IPS DF 6.9 (cell line): ENCODE measurements around the gene BMS1.
A peak's percentile ranks its signal among the peaks of the same experiment; 100 is the strongest.
"Not testable (repeated sequence)": the region's sequence is repeated elsewhere in the genome, so short reads cannot be mapped to it uniquely, and the experiment has no call there.

ENCODE experiments used
- DNase-seq: peaks from one replicate; pipeline ENCODE4 v3.0.0-alpha.2; 2013; ENCODE audit warnings: low read depth, low spot score
- H3K27ac ChIP-seq: one replicate; pipeline ENCODE4 v1.5.1; 2013; ENCODE audit warnings: low read length, control low read depth
- H3K27me3 ChIP-seq: 2 replicates; pipeline ENCODE4 v1.6.1; 2013; ENCODE audit warnings: mild to moderate bottlenecking, low read length; ENCODE audit not compliant: control insufficient read depth, insufficient read depth
- H3K36me3 ChIP-seq: 2 replicates; pipeline ENCODE4 v1.6.1; 2013; ENCODE audit warnings: low read length; ENCODE audit not compliant: control insufficient read depth, insufficient read depth
- H3K4me1 ChIP-seq: 2 replicates; pipeline ENCODE4 v1.6.1; 2013; ENCODE audit warnings: low read length; ENCODE audit not compliant: control insufficient read depth, insufficient read depth
- H3K4me3 ChIP-seq: 2 replicates; pipeline ENCODE4 v1.5.1; 2013; ENCODE audit warnings: mild to moderate bottlenecking, low read length
- H3K9me3 ChIP-seq: 2 replicates; pipeline ENCODE4 v1.6.1; 2013; ENCODE audit warnings: low read length, inconsistent platforms; ENCODE audit not compliant: control insufficient read depth, insufficient read depth
- WGBS: extraction: QIAGEN DNeasy Blood & Tissue Kit; methylation state at CpG from one replicate; pipeline ENCODE4 v1.1.7; 2013; ENCODE audit warnings: mixed read lengths, missing lambda C conversion rate; ENCODE audit not compliant: insufficient read length, insufficient coverage; 5-methylcytosine and 5-hydroxymethylcytosine counted together

BMS1 gene

DNA sequence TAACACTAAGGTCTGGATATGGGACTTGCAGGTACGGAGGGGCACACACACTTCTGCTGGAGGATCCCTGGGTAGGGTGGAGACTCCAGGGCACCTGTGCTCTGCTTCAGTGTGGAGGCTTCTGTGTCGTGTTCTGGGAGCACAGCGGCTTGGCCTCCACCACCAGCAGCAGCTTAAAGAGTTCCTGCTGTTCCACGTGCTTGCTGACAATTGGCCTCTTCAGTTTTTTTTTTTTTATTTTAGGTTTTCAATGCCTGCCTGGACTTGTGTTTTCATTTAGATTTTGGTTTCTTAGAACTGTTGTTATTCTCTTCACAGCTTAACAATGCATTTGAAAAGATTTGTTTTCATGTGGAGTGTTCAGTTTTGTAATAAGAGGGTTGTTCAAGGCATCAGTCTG, 45.8 kb downstream of the BMS1 start:
- not testable (repeated sequence) for H3K9me3 ChIP-seq, H3K27me3 ChIP-seq, DNase-seq, H3K36me3 ChIP-seq, H3K4me1 ChIP-seq, H3K4me3 ChIP-seq, H3K27ac ChIP-seq
- WGBS: no CpG with 5 or more reads among the region's 4 CpGs

DNA sequence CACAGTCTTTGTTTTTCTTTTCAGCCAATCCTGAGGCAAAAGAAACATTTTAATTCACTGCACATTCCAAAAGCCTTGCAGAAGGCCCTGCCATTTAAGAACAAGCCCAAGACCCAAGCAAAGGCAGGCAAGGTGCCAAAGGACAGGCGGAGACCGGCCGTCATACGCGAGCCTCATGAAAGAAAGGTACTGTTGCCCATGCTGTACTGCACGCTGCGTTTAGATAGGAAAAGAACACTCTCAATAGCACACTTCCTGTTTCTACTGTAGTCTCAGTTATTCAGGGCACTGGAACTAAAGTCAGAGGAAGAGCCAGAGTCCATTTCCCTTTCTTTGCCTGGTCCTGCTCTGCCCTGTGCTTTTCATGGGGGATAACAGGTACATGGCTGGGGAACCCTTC, 47.6 kb downstream of the BMS1 start:
- Histone ChIP-seq H3K36me3 (peaks cover 6% of the 10 kb centered on the region), H3K4me1 (peaks cover 4% of the 10 kb centered on the region), H3K27me3 (no peaks in the 10 kb centered on the region), H3K27ac (no peak overlapping the region), H3K9me3 (no peaks in the 10 kb centered on the region), H3K4me3 (no peak overlapping the region)
- no CpG with 5 or more reads among the region's 7 CpGs for WGBS
- no peak for DNase-seq

DNA sequence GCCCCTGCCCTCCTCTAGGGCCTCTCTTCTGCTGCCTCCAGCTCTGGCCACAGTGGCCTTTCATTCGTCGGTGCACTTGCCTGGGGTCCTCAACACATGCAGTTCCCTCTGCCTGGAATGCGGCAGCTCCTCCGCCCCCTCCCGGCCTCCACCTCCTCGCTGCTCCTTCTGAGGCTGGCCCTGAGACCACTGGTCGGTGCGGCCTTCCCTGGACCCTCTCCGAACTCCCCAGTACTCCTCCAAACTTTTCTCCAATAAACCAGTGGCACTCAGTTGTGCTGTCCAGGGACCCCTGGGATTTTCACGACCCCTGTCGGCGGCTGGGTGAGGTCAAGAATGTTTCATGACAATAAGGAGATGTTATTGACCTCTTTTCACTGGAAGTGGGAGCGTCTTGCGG, 53.5 kb downstream of the BMS1 start:
- no peaks in the 10 kb centered on the region for H3K9me3 ChIP-seq
- H3K4me1 ChIP-seq: no peaks in the 10 kb centered on the region
- no CpG with 5 or more reads among the region's 14 CpGs for WGBS

DNA sequence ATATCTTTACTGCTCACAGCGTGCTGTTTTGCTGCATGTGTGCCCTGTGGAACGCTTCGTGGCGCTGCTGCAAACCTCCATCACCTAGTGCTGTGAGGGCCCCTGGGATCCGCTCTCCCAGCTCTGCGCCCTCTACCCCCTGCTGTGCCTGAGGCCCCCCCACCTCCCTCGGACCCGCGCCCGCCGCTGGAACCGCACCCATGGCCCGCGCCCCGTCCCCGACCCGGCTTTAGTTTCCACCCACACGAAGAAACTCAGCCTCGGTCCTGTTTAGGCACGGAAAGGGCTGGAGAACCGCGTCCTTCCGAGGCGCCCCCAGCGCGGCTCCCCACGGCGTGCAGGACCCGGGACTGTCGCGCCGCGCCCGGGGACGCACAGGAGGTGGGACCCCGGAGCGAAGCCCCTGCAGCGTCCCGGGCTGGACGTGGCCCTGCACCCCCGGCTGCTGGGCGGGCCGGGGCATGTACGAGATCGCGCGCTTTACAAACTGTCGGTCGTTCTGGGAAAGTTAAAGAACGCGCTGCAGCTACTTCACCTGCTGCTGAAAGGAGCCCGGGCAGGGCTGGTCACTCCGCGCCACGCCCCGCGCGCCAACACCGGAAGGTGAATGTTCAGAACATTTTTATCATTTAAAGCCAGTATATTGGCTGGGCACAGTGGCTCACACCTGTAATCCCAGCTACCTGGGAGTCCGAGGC, 54.3 kb downstream of the BMS1 start:
- DNase-seq: no peak
- Histone ChIP-seq H3K27me3 (no peaks in the 10 kb centered on the region), H3K27ac (no peak overlapping the region), H3K9me3 (no peaks in the 10 kb centered on the region), H3K4me3 (peak overlapping the region; percentile 52; the same call in 1 of the 2 replicates), H3K36me3 (no peaks in the 10 kb centered on the region), H3K4me1 (no peaks in the 10 kb centered on the region)
- whole genome bisulfite sequencing: no CpG with 5 or more reads among the region's 60 CpGs

More for the DNA sequence above, 53.5 kb downstream of the BMS1 start:
- Histone ChIP-seq H3K27ac (no peak overlapping the region), H3K4me3 (no peak overlapping the region), H3K27me3 (no peaks in the 10 kb centered on the region), H3K36me3 (no peaks in the 10 kb centered on the region; the same call in 1 of the 2 replicates)
- DNase-seq: no peak

DNA sequence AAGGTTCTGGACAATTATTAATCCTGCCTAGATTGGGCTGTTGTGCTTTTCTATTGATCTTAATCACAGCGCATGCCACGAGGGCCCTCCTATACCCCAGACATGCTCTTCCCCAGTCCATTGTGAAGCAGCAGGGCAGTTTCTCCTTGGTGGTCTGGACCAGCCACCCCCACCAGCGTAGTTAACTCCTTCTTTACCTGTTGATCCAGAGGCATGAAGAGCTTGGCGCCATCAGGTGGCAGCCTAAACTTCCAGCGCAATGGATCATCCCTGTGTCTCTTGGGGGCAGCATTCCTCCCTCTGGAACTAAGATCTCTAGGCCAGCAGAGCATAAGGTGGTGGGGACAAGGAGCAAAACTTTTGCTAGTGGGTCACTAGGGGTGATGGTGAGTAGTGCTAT, 62.2 kb downstream of the BMS1 start:
- not testable (repeated sequence) for H3K27ac ChIP-seq, DNase-seq, H3K27me3 ChIP-seq, H3K9me3 ChIP-seq, H3K36me3 ChIP-seq, H3K4me3 ChIP-seq, H3K4me1 ChIP-seq
- no CpG with 5 or more reads among the region's 5 CpGs for WGBS

DNA sequence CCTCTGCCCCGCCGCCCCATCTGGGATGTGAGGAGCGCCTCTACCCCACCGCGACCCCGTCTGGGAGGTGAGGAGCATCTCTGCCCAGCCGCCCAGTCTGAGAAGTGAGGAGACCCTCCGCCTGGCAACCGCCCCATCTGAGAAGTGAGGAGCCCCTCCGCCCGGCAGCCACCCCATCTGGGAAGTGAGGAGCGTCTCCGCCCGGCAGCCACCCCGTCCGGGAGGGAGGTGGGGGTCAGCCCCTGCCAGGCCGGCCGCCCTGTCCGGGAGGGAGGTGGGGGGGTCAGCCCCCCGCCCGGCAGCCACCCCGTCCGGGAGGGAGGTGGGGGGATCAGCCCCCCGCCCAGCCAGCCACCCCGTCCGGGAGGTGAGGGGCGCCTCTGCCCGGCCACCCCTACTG, 64.7 kb downstream of the BMS1 start:
- H3K27me3 ChIP-seq, H3K36me3 ChIP-seq, H3K9me3 ChIP-seq, H3K4me1 ChIP-seq, H3K27ac ChIP-seq, H3K4me3 ChIP-seq, DNase-seq: not testable (repeated sequence)
- WGBS: no CpG with 5 or more reads among the region's 28 CpGs

DNA sequence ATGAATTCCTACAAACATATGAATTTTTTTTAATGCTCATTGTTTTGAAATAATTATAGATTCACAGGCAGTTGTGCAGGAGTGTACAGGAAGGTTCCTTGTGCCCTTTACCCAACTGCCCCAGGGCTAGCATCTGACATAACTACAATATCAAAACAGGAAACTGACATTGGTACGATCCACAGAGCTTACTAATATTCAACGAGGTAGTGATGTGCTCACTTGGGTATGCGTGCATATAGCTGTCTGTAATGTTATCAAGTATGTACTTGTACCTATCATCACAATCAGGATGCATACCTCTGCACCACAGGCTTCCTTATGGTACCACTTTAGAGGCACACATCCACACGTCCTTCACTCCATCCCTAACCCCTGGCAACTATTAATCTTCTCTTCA, 68.3 kb downstream of the BMS1 start:
- Histone ChIP-seq H3K4me3 (no peak overlapping the region), H3K36me3 (no peaks in the 10 kb centered on the region), H3K9me3 (no peaks in the 10 kb centered on the region), H3K27ac (no peak overlapping the region), H3K27me3 (no peaks in the 10 kb centered on the region), H3K4me1 (no peaks in the 10 kb centered on the region)
- no CpG with 5 or more reads among the region's 4 CpGs for WGBS
- no peak for DNase-seq

DNA sequence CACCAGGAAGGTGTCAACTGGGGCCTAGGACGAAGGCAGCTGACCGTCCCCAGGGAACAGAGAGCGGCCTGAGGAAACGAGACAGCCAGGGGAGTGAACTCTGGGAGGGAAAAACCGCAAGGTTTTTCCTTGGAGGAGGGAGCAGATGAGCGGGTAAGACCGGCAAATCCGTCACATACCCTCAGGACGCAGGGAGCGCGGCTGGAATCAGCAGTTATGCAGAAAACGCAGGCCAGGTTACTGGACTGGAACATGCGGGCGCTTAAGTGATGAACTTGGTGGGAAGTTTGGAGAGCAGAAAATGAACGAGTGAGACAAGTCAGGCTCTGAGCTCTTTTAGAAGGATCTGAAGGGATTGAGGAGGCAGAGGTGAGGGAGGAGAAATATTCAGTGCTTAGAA, 76.7 kb downstream of the BMS1 start:
- Histone ChIP-seq H3K4me3 (no peak overlapping the region), H3K27me3 (no peaks in the 10 kb centered on the region), H3K27ac (no peak overlapping the region), H3K9me3 (no peaks in the 10 kb centered on the region), H3K36me3 (no peaks in the 10 kb centered on the region), H3K4me1 (no peaks in the 10 kb centered on the region; the same call in 1 of the 2 replicates)
- no peak for DNase-seq
- WGBS: no CpG with 5 or more reads among the region's 15 CpGs

DNA sequence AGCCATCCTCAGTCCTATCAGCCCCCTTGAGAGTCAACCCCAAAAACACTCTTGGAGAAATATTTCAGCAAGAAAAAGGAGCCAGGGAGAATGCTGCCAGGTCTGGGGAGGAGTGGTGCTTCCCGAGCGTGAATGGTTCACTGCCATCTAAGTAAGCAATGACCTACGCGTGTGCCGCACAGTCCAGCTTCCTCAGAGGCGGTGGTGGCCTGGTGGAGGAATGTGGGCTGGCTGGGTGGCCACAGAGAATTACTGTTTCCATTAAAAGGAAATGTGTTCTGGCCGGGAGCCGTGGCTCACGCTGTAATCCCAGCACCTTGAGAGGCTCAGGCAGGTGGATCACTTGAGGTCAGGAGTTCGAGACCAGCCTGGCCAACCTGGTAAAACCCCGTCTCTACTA, 77.4 kb downstream of the BMS1 start:
- not testable (repeated sequence) for H3K27ac ChIP-seq, H3K4me3 ChIP-seq, H3K36me3 ChIP-seq, H3K27me3 ChIP-seq, H3K9me3 ChIP-seq, H3K4me1 ChIP-seq, DNase-seq
- no CpG with 5 or more reads among the region's 11 CpGs for WGBS

DNA sequence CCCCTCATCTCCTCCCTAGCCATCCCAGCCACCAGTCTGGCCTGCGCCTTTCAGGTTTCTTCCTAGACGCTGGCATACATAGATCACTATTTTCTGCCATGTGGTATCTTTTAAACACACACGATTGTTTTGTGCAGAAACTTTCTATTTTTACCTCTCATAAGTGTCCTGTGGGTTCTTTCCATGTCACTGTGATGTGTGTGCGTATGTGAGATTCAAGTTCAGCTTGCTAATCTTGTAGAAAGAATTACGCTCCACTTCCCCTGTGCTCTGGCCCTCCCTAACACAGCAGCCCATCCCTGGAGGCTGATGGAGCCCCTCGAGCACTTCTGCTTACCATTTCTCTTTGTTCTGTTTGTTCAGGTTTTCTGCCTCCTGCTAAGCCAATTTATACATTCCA, 80.2 kb downstream of the BMS1 start:
- not testable (repeated sequence) for DNase-seq, H3K27me3 ChIP-seq, H3K9me3 ChIP-seq, H3K36me3 ChIP-seq, H3K4me3 ChIP-seq, H3K27ac ChIP-seq, H3K4me1 ChIP-seq
- WGBS: no CpG with 5 or more reads among the region's 6 CpGs

DNA sequence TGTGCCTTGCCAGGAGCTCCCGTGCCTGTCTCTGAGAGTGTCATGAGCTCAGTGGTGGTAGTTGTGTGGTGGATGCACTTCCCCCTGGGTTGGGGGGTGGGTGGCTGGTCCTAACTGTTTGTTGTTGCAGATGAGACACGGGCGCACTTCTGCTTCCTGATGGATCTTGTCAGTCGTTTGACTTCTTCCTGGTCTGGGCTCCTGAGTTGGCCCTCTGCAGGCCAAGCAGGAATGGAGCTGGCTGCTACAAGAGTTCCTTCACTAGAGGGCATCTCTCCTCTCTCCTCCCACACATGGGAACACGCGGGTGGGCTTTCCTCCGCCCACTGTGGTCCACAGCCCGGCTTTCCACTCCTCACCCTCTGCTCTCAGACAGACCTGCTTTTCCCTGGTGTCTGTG, 82.0 kb downstream of the BMS1 start:
- no peaks in the 10 kb centered on the region for H3K36me3 ChIP-seq
- no peak overlapping the region for H3K4me3 ChIP-seq
- H3K4me1 ChIP-seq: peaks cover 2% of the 10 kb centered on the region; the same call in 1 of the 2 replicates
- no peak overlapping the region for H3K27ac ChIP-seq
- H3K9me3 ChIP-seq: no peaks in the 10 kb centered on the region
- peaks cover 4% of the 10 kb centered on the region; the same call in 1 of the 2 replicates for H3K27me3 ChIP-seq
- no peak for DNase-seq
- WGBS: no CpG with 5 or more reads among the region's 8 CpGs
